ENCODE measurements around the gene HNRNPH1. TPM values are rescaled to one million over a fixed set of nuclear protein-coding genes. Genes with fewer than 3 reads are reported as not detected.
A peak's percentile ranks its signal among the peaks of the same experiment; 100 is the strongest.

Gene HNRNPH1
- total and polyA plus RNA-seq, 2 donors from 2014 or later, result 191 to 564 TPM

DNA sequence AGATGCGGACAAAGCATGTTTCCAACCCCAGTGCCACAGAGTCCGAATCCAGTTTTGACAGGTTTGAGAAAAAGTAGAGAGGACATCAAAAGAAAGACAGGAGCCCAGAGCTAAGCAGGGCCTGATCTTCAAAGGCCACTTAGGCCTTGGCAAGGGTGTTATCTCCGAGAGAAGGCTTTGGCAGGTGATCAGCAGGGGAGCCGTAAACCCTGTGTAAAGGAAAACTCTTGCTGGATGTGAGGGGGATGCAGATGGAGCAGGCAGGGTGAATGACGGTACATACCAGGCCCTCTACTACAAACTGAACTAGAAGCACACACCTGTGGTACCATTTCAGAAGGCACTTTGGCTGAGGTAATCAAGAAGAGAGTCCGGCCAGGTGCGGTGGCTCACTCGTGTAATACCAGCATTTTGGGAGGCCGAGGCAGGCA lies 1.4 kb upstream of the HNRNPH1 start:
- H3K27me3 ChIP-seq (ENCODE audit: control insufficient read depth, insufficient read depth, low read length), result no peaks in the 10 kb centered on the region
- peak overlapping the region; percentile 96 to 100 for H3K27ac ChIP-seq (ENCODE audit: low read depth in 2 of 2, low read length in 2 of 2)
- intact Hi-C loops (cut with DNase I), result no loop called here
- H3K9ac ChIP-seq (ENCODE audit: low read length in 3 of 3), result peak overlapping the region in 1 of 3 donors; percentile 93
- FAIRE-seq, result no peak
- peak in 1 of 5 donors; percentile 53 for DNase-seq
- no peaks in the 10 kb centered on the region for H3K9me3 ChIP-seq (ENCODE audit: control insufficient read depth in 2 of 3, insufficient read depth in 1 of 3, low read length in 3 of 3)
- H3K36me3 ChIP-seq (ENCODE audit: control insufficient read depth in 2 of 3, insufficient read depth in 3 of 3, low read length in 3 of 3), result peaks cover 13 to 20% (median 14%) of the 10 kb centered on the region in 3 donors
- H3K4me3 ChIP-seq (ENCODE audit: low read length in 3 of 3), result peak overlapping the region in 2 of 3 donors; percentile 74 to 97
- peaks cover 3 to 24% (median 23%) of the 10 kb centered on the region in 3 donors for H3K4me1 ChIP-seq (ENCODE audit: control insufficient read depth in 2 of 3, insufficient read depth in 2 of 3, low read depth in 1 of 3, low read length in 3 of 3)
- TF ChIP-seq, protein P1, sequence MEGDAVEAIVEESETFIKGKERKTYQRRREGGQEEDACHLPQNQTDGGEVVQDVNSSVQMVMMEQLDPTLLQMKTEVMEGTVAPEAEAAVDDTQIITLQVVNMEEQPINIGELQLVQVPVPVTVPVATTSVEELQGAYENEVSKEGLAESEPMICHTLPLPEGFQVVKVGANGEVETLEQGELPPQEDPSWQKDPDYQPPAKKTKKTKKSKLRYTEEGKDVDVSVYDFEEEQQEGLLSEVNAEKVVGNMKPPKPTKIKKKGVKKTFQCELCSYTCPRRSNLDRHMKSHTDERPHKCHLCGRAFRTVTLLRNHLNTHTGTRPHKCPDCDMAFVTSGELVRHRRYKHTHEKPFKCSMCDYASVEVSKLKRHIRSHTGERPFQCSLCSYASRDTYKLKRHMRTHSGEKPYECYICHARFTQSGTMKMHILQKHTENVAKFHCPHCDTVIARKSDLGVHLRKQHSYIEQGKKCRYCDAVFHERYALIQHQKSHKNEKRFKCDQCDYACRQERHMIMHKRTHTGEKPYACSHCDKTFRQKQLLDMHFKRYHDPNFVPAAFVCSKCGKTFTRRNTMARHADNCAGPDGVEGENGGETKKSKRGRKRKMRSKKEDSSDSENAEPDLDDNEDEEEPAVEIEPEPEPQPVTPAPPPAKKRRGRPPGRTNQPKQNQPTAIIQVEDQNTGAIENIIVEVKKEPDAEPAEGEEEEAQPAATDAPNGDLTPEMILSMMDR (IDR thresholded peaks at IDR 0.05; ENCODE audit: borderline replicate concordance, extremely low read depth, insufficient read depth), result no peak

DNA sequence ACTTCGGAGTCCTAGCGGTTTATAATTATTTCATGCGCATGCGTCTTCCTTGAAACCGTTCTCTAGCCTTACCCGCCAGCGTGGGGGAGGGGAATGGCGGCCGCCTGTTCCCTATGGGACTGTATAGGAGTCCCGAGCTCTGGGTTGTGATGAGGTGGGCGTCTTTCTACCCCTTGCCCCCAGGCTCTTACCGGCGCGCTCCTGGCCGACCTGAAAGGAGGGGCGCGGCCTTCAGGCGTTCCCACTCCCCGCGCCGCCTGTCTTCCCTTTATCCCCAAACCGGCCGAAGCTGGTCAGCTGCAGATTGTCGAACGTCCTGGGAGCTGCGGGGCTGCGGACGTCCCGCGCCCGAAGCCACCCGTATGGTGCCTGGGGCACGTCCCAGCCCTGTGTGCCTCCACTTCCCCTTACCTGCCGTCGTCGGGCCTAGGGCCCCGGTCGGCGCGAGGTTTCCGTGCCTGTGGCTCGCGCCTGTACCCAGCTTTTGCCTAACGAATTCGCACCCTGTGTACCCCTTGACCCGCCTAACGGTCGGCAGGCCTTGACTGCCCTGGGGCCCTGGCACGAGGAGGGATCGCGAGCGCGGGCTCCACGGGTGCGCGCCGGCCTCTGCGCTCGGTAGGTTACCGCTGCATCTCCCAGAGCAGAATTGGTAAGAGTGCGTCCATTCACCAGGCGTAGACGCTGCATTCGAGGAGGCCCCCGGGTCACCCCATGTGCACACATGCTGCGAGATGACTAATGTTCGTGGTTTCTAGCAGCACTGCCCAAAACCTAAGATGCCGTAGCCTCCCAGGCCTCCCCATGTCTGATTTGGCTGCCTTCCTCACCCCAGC lies 653 bp upstream of the HNRNPH1 start:
- TF ChIP-seq, protein P1 (IDR thresholded peaks at IDR 0.05; ENCODE audit: borderline replicate concordance, extremely low read depth, insufficient read depth), result no peak
- Histone ChIP-seq H3K9me3 (ENCODE audit: control insufficient read depth in 2 of 3, insufficient read depth in 1 of 3, low read length in 3 of 3) (no peaks in the 10 kb centered on the region), H3K27me3 (ENCODE audit: control insufficient read depth, insufficient read depth, low read length) (no peaks in the 10 kb centered on the region), H3K27ac (ENCODE audit: low read depth in 2 of 2, low read length in 2 of 2) (peak overlapping the region; percentile 96 to 100), H3K9ac (ENCODE audit: low read length in 3 of 3) (peak overlapping the region; percentile 28 to 95 (median 93)), H3K4me1 (ENCODE audit: control insufficient read depth in 2 of 3, insufficient read depth in 2 of 3, low read depth in 1 of 3, low read length in 3 of 3) (peaks cover 3 to 28% (median 23%) of the 10 kb centered on the region in 3 donors), H3K36me3 (ENCODE audit: control insufficient read depth in 2 of 3, insufficient read depth in 3 of 3, low read length in 3 of 3) (peaks cover 14 to 27% (median 14%) of the 10 kb centered on the region in 3 donors), H3K4me3 (ENCODE audit: low read length in 3 of 3) (peak overlapping the region; percentile 57 to 97 (median 74))
- intact Hi-C loops (cut with DNase I), result no loop called here
- DNase-seq, result peak in 3 of 5 donors; percentile 31 to 67 (median 52)
- FAIRE-seq, result no peak

DNA sequence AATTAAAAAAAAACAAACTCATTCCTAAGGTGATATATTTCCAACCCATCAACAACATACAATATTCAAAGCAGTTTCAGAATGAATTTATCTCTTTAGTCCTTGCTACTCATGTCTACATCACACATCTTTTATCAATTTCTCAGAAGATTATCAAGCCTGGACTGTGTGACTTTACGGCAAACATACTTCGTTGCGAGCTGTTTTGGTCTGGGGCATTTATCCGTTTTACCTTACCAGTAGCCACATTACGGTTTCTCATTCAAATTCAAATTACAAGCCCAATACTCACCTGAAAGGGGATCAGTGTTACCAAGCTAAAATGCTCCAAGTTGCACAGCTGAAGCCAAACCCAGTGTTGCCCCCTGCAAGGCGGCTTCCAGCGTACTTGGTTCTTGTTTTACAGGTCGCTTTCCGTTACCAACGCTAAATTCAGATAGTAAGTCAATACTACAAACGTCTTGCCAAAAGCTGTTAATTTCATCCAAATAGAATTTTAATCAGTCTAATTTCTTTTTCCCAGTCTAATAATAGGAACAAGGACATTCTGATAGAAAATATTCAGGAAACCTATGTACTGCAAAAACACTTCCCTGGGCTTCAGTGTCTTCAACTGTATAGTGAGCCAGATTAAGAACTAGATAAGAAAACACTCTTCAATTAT lies 1.8 kb downstream of the HNRNPH1 start:
- Histone ChIP-seq H3K27me3 (ENCODE audit: control insufficient read depth, insufficient read depth, low read length) (no peaks in the 10 kb centered on the region), H3K4me1 (ENCODE audit: control insufficient read depth in 2 of 3, insufficient read depth in 2 of 3, low read depth in 1 of 3, low read length in 3 of 3) (peaks cover 5 to 32% (median 24%) of the 10 kb centered on the region in 3 donors), H3K27ac (ENCODE audit: low read depth in 2 of 2, low read length in 2 of 2) (peak overlapping the region in 1 of 2 donors; percentile 79), H3K9ac (ENCODE audit: low read length in 3 of 3) (peak overlapping the region; percentile 54 to 72 (median 60)), H3K9me3 (ENCODE audit: control insufficient read depth in 2 of 3, insufficient read depth in 1 of 3, low read length in 3 of 3) (no peaks in the 10 kb centered on the region), H3K4me3 (ENCODE audit: low read length in 3 of 3) (peak overlapping the region; percentile 62 to 97 (median 80)), H3K36me3 (ENCODE audit: control insufficient read depth in 2 of 3, insufficient read depth in 3 of 3, low read length in 3 of 3) (peaks cover 29 to 50% (median 32%) of the 10 kb centered on the region in 3 donors)
- intact Hi-C loops (cut with DNase I), result no loop called here
- TF ChIP-seq, protein P1 (IDR thresholded peaks at IDR 0.05; ENCODE audit: borderline replicate concordance, extremely low read depth, insufficient read depth), result no peak
- FAIRE-seq (no peak), DNase-seq (peak in 2 of 5 donors; percentile 17 to 31)

All from kidney (tissue), 14 donors.